ENCODE data around the gene PARD6G.
A peak's percentile ranks its signal among the peaks of the same experiment; 100 is the strongest.

PARD6G gene

DNA sequence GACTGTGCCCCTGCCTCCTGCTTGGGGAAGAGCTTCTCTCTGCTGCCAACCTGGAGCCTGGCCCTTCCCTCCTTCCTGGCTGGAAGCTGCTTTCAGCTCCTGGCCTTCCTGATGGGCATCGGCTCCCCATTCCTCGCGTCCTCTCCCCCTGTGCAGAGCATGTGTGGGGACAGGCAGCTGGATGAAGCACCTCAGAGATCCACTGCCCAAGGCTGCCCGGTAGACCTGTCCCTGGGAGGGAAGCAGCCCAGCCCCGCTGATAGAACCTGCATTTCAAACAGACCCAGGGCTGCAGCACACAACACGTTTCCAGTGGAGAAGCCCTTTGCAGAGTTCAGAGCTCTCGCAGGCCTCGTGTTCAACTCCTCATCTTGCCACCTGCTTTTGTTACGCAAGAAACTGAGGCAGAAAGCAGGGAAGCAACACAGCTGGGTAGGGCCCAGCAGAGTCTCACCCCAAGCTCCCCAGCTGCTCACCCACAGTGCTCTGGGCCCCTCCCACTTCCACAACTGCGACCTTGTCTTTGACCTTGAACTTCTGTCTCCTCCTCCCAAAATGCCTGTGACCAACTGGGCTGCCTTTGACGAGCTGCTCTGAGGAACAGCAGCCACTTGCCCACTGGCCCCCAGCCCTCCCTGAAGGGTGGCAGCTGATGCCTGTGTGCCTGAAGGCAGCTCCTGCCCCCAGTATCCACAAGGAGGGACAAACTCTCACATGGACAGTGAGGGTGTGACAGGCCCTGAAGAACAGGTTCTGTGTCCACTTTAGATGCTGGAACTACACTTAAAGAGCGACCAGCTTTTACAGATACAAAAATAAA is 65.5 kb downstream of the PARD6G start:
- no peak overlapping the region for H3K18ac ChIP-seq (ENCODE audit: low read depth in 1 of 2, low read length in 2 of 2)
- H2AFZ ChIP-seq (ENCODE audit: low read depth, low read length) = no peak overlapping the region
- H2BK12ac ChIP-seq (ENCODE audit: low read length in 2 of 2) = no peak overlapping the region
- H3K23ac ChIP-seq (ENCODE audit: low read length in 2 of 2) = no peak overlapping the region
- H2AK5ac ChIP-seq (ENCODE audit: low read length, severe bottlenecking) = no peak overlapping the region
- no peak overlapping the region for H4K91ac ChIP-seq (ENCODE audit: low read length)
- no peak overlapping the region for H4K8ac ChIP-seq (ENCODE audit: low read length)
- no peak overlapping the region for H2BK120ac ChIP-seq (ENCODE audit: low read depth, low read length)
- no peak overlapping the region for H2BK15ac ChIP-seq (ENCODE audit: low read depth, poor library complexity, severe bottlenecking)
- H3K36me3 ChIP-seq (ENCODE audit: control insufficient read depth in 1 of 2, insufficient read depth in 2 of 2, low read depth in 1 of 2, low read length in 2 of 2) = peaks cover 0 to 4% of the 10 kb centered on the region in 2 experiments
- no peak overlapping the region for H3K14ac ChIP-seq (ENCODE audit: low read length in 2 of 2)
- H3K4me2 ChIP-seq (ENCODE audit: low read length, poor library complexity, severe bottlenecking) = no peak overlapping the region
- peaks cover 9% of the 10 kb centered on the region for H3K4me1 ChIP-seq (ENCODE audit: control insufficient read depth, insufficient read depth, low read depth, low read length)
- WGBS = 78% methylated on average over 12 of the region's 12 CpGs
- no peak for DNase-seq
- H3K27me3 ChIP-seq (ENCODE audit: control insufficient read depth in 1 of 2, insufficient read depth in 1 of 2, low read length in 2 of 2) = peaks cover 0 to 30% of the 10 kb centered on the region in 2 experiments
- no peak overlapping the region for H3K27ac ChIP-seq (ENCODE audit: low read length, poor library complexity, severe bottlenecking)
- H2BK5ac ChIP-seq (ENCODE audit: low read depth, low read length, poor library complexity, severe bottlenecking) = no peak overlapping the region
- H3K4me3 ChIP-seq (ENCODE audit: insufficient read depth in 1 of 2, low read depth in 1 of 2, low read length in 2 of 2) = no peak overlapping the region
- H3K79me1 ChIP-seq (replicated peaks; ENCODE audit: low read length, poor library complexity, severe bottlenecking) = no peaks in the 10 kb centered on the region
- H3K9ac ChIP-seq (ENCODE audit: low read length) = no peak overlapping the region
- H3K4ac ChIP-seq (ENCODE audit: low read depth in 1 of 2, low read length in 2 of 2) = no peak overlapping the region
- no peaks in the 10 kb centered on the region for H3K9me3 ChIP-seq (ENCODE audit: control insufficient read depth, low read length)

DNA sequence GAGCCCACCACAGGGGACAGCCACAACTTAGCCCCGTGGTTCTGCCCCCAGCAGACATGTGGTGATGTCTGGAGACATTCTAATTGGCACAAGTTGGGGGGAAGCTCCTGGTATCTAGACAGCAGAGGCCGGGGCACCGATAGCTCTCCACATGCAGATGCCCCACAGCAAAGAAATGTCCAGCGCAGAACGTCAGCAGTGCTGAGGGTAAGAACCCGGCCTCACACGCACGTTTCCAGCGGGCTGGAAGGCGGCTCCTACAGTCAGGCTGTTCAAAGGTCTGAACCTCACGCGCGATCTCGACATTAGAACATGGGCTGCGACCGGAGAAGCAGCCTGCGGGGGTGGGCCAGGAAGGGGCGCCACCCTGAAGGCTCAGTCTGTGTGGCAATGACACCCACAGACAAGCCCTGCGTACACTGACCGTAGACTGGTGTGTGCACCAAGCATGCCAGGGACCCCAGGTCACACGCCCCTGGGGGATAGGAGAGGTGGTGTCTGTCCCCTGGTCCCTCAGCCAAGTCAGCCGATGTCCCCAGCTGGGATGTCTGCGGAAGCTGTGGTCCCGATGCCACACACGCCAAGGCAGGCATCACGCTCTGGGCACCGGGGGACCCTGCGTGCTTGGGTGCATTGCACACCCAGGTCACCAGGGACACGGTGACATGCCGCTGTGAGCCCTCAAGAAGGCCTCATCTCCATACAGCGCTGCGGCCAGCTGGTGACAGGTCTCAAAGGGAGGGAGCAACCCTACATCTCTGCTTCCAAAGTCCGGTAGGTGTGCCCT is 66.3 kb downstream of the PARD6G start:
- Histone ChIP-seq H3K4me1 (ENCODE audit: control insufficient read depth, insufficient read depth, low read depth, low read length) (peaks cover 15% of the 10 kb centered on the region), H3K36me3 (ENCODE audit: control insufficient read depth in 1 of 2, insufficient read depth in 2 of 2, low read depth in 1 of 2, low read length in 2 of 2) (peaks cover 0 to 4% of the 10 kb centered on the region in 2 experiments), H2BK12ac (ENCODE audit: low read length in 2 of 2) (no peak overlapping the region), H3K27ac (ENCODE audit: low read length, poor library complexity, severe bottlenecking) (no peak overlapping the region), H3K27me3 (ENCODE audit: control insufficient read depth in 1 of 2, insufficient read depth in 1 of 2, low read length in 2 of 2) (peaks cover 0 to 36% of the 10 kb centered on the region in 2 experiments), H3K4me3 (ENCODE audit: insufficient read depth in 1 of 2, low read depth in 1 of 2, low read length in 2 of 2) (no peak overlapping the region), H3K4ac (ENCODE audit: low read depth in 1 of 2, low read length in 2 of 2) (no peak overlapping the region), H3K9ac (ENCODE audit: low read length) (no peak overlapping the region), H4K91ac (ENCODE audit: low read length) (no peak overlapping the region), H3K23ac (ENCODE audit: low read length in 2 of 2) (no peak overlapping the region), H2AK5ac (ENCODE audit: low read length, severe bottlenecking) (no peak overlapping the region), H3K79me1 (replicated peaks; ENCODE audit: low read length, poor library complexity, severe bottlenecking) (no peaks in the 10 kb centered on the region), H3K14ac (ENCODE audit: low read length in 2 of 2) (peak overlapping the region in 1 of 2 experiments; percentile 76), H4K8ac (ENCODE audit: low read length) (no peak overlapping the region), H2BK120ac (ENCODE audit: low read depth, low read length) (no peak overlapping the region), H3K4me2 (ENCODE audit: low read length, poor library complexity, severe bottlenecking) (no peak overlapping the region), H3K9me3 (ENCODE audit: control insufficient read depth, low read length) (no peaks in the 10 kb centered on the region), H3K18ac (ENCODE audit: low read depth in 1 of 2, low read length in 2 of 2) (peak overlapping the region in 1 of 2 experiments; percentile 9), H2AFZ (ENCODE audit: low read depth, low read length) (no peak overlapping the region), H2BK15ac (ENCODE audit: low read depth, poor library complexity, severe bottlenecking) (no peak overlapping the region), H2BK5ac (ENCODE audit: low read depth, low read length, poor library complexity, severe bottlenecking) (no peak overlapping the region)
- no peak for DNase-seq
- whole genome bisulfite sequencing = 96% methylated on average over 33 of the region's 33 CpGs

DNA sequence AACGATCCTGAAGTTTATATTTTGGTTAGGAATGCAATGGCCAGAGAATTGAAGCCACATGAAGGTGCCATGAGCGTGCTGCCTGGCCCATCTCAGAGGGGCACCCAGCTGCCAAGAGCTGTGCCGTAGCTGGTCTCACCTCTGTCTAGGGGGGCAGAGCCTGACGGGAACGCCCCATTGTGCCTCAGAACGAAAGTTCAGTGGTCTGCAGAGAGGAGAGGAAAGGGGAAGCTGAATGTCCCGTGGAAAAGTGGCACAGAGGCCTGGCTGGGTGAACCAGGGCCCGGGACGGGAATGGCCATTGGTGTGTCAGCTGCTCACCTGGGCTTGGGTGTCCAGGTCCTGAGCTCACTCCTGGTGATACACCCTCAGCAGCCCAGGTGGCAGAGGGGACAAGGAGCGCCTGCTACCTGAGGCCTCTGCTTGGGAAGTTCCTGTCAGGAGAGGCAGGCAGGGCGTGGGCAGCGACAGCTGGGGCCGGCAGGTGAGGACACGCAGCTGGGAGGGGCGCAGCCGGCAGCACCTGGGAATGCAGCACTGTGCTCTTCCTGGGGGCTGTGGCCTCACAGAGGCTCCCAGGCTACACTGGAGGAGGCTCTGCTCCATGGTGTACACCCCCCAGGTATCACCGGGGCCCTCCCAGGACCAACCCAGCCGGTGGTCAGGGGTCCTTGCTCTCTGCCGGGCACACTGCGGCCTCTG is 67.3 kb downstream of the PARD6G start:
- Histone ChIP-seq H3K79me1 (replicated peaks; ENCODE audit: low read length, poor library complexity, severe bottlenecking) (no peaks in the 10 kb centered on the region), H3K18ac (ENCODE audit: low read depth in 1 of 2, low read length in 2 of 2) (no peak overlapping the region), H3K23ac (ENCODE audit: low read length in 2 of 2) (no peak overlapping the region), H2AFZ (ENCODE audit: low read depth, low read length) (no peak overlapping the region), H2BK120ac (ENCODE audit: low read depth, low read length) (no peak overlapping the region), H2AK5ac (ENCODE audit: low read length, severe bottlenecking) (no peak overlapping the region), H2BK5ac (ENCODE audit: low read depth, low read length, poor library complexity, severe bottlenecking) (no peak overlapping the region), H3K27me3 (ENCODE audit: control insufficient read depth in 1 of 2, insufficient read depth in 1 of 2, low read length in 2 of 2) (peaks cover 0 to 45% of the 10 kb centered on the region in 2 experiments), H3K27ac (ENCODE audit: low read length, poor library complexity, severe bottlenecking) (no peak overlapping the region), H3K4me1 (ENCODE audit: control insufficient read depth, insufficient read depth, low read depth, low read length) (peaks cover 20% of the 10 kb centered on the region), H3K9ac (ENCODE audit: low read length) (no peak overlapping the region), H2BK12ac (ENCODE audit: low read length in 2 of 2) (no peak overlapping the region), H3K4ac (ENCODE audit: low read depth in 1 of 2, low read length in 2 of 2) (no peak overlapping the region), H3K4me3 (ENCODE audit: insufficient read depth in 1 of 2, low read depth in 1 of 2, low read length in 2 of 2) (no peak overlapping the region), H3K14ac (ENCODE audit: low read length in 2 of 2) (no peak overlapping the region), H4K8ac (ENCODE audit: low read length) (no peak overlapping the region), H2BK15ac (ENCODE audit: low read depth, poor library complexity, severe bottlenecking) (no peak overlapping the region), H4K91ac (ENCODE audit: low read length) (no peak overlapping the region), H3K9me3 (ENCODE audit: control insufficient read depth, low read length) (no peaks in the 10 kb centered on the region), H3K4me2 (ENCODE audit: low read length, poor library complexity, severe bottlenecking) (no peak overlapping the region), H3K36me3 (ENCODE audit: control insufficient read depth in 1 of 2, insufficient read depth in 2 of 2, low read depth in 1 of 2, low read length in 2 of 2) (peaks cover 0 to 4% of the 10 kb centered on the region in 2 experiments)
- 92% methylated on average over 20 of the region's 20 CpGs for WGBS
- no peak for DNase-seq
